Muscle of leg (tissue), 11 donors: ENCODE data around the gene SERINC3. TPM values are rescaled to one million over a fixed set of nuclear protein-coding genes. Genes with fewer than 3 reads are reported as not detected.

ENCODE experiments used
- DNase-seq: peaks from one replicate; pipeline ENCODE4 v3.0.0; 2013
- H3K27ac ChIP-seq: one replicate; pipeline ENCODE4 v1.5.1; 2013; ENCODE audit warnings: mild to moderate bottlenecking, low read length, control low read depth
- H3K27me3 ChIP-seq: one replicate; pipeline ENCODE4 v1.6.1; 2013; ENCODE audit warnings: low read length; ENCODE audit not compliant: control insufficient read depth, insufficient read depth
- H3K36me3 ChIP-seq: one replicate; pipeline ENCODE4 v1.6.1; 2013; ENCODE audit warnings: low read length; ENCODE audit not compliant: control insufficient read depth, insufficient read depth
- H3K4me1 ChIP-seq: one replicate; pipeline ENCODE4 v1.6.1; 2013; ENCODE audit warnings: low read length; ENCODE audit not compliant: control insufficient read depth, insufficient read depth
- H3K4me3 ChIP-seq: one replicate; pipeline ENCODE4 v1.5.1; 2013; ENCODE audit warnings: low read length, control low read depth
- H3K9me3 ChIP-seq: replicated peaks from 2 replicates; pipeline ENCODE4 v1.6.1; 2013; ENCODE audit warnings: low read depth, low read length; ENCODE audit not compliant: control insufficient read depth
- WGBS: methylation state at CpG from one replicate; pipeline ENCODE4 v1.1.5; 2013; ENCODE audit warnings: missing lambda C conversion rate; ENCODE audit not compliant: insufficient coverage; 5-methylcytosine and 5-hydroxymethylcytosine counted together
- polyA plus RNA-seq, 8 donors: library from polyadenylated mRNA; unstranded; fragments of 120-200 nt; gene quantifications; one replicate each; pipeline versions ENCODE4 v1.2.1 to v1.2.3, GENCODE V29; 2013; ENCODE audit warnings: inconsistent platforms in 1 of 8, low replicate concordance in 1 of 8; ENCODE audit not compliant: insufficient read length in 8 of 8, insufficient read depth in 1 of 8
- total RNA-seq: library from RNA; stranded (reverse); fragments of 120-200 nt; gene quantifications from one replicate; pipeline ENCODE4 v1.2.4, GENCODE V29; 2013

SERINC3 gene
- total and polyA plus RNA-seq, 9 donors: 27.5 to 50.0 (median 43.0) TPM

- Histone ChIP-seq H3K4me3 (no peak overlapping the region), H3K9me3 (no peaks in the 10 kb centered on the region), H3K4me1 (no peaks in the 10 kb centered on the region), H3K27ac (no peak overlapping the region), H3K27me3 (no peaks in the 10 kb centered on the region), H3K36me3 (peaks cover 61% of the 10 kb centered on the region)
- WGBS: no CpG with 5 or more reads among the region's 2 CpGs
- DNase-seq: no peak
These were observed 36.1 kb downstream of the SERINC3 start for GRCh38 chr20:44485830-44486198.

GRCh38 chr20:44485078-44485829 is 36.6 kb downstream of the SERINC3 start:
- Histone ChIP-seq H3K9me3 (no peaks in the 10 kb centered on the region), H3K4me1 (no peaks in the 10 kb centered on the region), H3K4me3 (no peak overlapping the region), H3K27me3 (no peaks in the 10 kb centered on the region), H3K27ac (no peak overlapping the region), H3K36me3 (peaks cover 63% of the 10 kb centered on the region)
- 92% methylated on average over 2 of the region's 7 CpGs for WGBS
- DNase-seq: no peak

GRCh38 chr20:44483112-44483511 is 38.8 kb downstream of the SERINC3 start:
- Histone ChIP-seq H3K36me3 (peaks cover 49% of the 10 kb centered on the region), H3K9me3 (no peaks in the 10 kb centered on the region), H3K4me3 (no peak overlapping the region), H3K27ac (no peak overlapping the region), H3K27me3 (no peaks in the 10 kb centered on the region), H3K4me1 (no peaks in the 10 kb centered on the region)
- DNase-seq: no peak
- WGBS: 84% methylated on average over 4 of the region's 5 CpGs

GRCh38 chr20:44481719-44482416 is 40.0 kb downstream of the SERINC3 start:
- Histone ChIP-seq H3K4me3 (no peak overlapping the region), H3K27ac (no peak overlapping the region), H3K36me3 (peaks cover 45% of the 10 kb centered on the region)

GRCh38 chr20:44480097-44480496 is 41.8 kb downstream of the SERINC3 start:
- Histone ChIP-seq H3K27ac (no peak overlapping the region), H3K27me3 (no peaks in the 10 kb centered on the region), H3K9me3 (no peaks in the 10 kb centered on the region), H3K4me3 (no peak overlapping the region), H3K36me3 (peaks cover 39% of the 10 kb centered on the region), H3K4me1 (peaks cover 9% of the 10 kb centered on the region)
- no peak for DNase-seq
- 93% methylated on average over 14 of the region's 18 CpGs for whole genome bisulfite sequencing

More at GRCh38 chr20:44481719-44482416, 40.0 kb downstream of the SERINC3 start:
- Histone ChIP-seq H3K27me3 (no peaks in the 10 kb centered on the region), H3K9me3 (no peaks in the 10 kb centered on the region), H3K4me1 (no peaks in the 10 kb centered on the region)
- no peak for DNase-seq
- 78% methylated on average over 2 of the region's 6 CpGs for WGBS

- WGBS: 78% methylated on average over 1 of the region's 5 CpGs
- H3K36me3 ChIP-seq: peaks cover 36% of the 10 kb centered on the region
- DNase-seq: no peak
These were observed 42.2 kb downstream of the SERINC3 start for GRCh38 chr20:44479643-44480042.

GRCh38 chr20:44478206-44478605 is 43.7 kb downstream of the SERINC3 start:
- DNase-seq: no peak
- no peaks in the 10 kb centered on the region for H3K9me3 ChIP-seq
- no peaks in the 10 kb centered on the region for H3K27me3 ChIP-seq
- peaks cover 10% of the 10 kb centered on the region for H3K4me1 ChIP-seq
- H3K27ac ChIP-seq: no peak overlapping the region
- H3K36me3 ChIP-seq: peaks cover 23% of the 10 kb centered on the region
- no peak overlapping the region for H3K4me3 ChIP-seq
- 59% methylated on average over 2 of the region's 6 CpGs for WGBS

More at GRCh38 chr20:44479643-44480042, 42.2 kb downstream of the SERINC3 start:
- Histone ChIP-seq H3K4me3 (no peak overlapping the region), H3K4me1 (peaks cover 10% of the 10 kb centered on the region), H3K27me3 (no peaks in the 10 kb centered on the region), H3K27ac (no peak overlapping the region), H3K9me3 (no peaks in the 10 kb centered on the region)

GRCh38 chr20:44477151-44477550 is 44.7 kb downstream of the SERINC3 start:
- WGBS: 100% methylated on average over 1 of the region's 3 CpGs
- Histone ChIP-seq H3K27me3 (no peaks in the 10 kb centered on the region), H3K27ac (no peak overlapping the region), H3K4me1 (peaks cover 10% of the 10 kb centered on the region), H3K4me3 (no peak overlapping the region), H3K9me3 (no peaks in the 10 kb centered on the region), H3K36me3 (peaks cover 20% of the 10 kb centered on the region)
- no peak for DNase-seq

GRCh38 chr20:44475694-44476560 is 45.9 kb downstream of the SERINC3 start, which contains the start of gene TTPAL:
TTPAL (plus strand) TSS chr20:44475874; CDS start chr20:44480000, 4,126 bp downstream.
- Histone ChIP-seq H3K4me1 (peaks cover 10% of the 10 kb centered on the region), H3K9me3 (no peaks in the 10 kb centered on the region), H3K4me3 (peak within 1 kb of the TSS; percentile 84), H3K27me3 (no peaks in the 10 kb centered on the region), H3K27ac (peak within 1 kb of the TSS; percentile 73), H3K36me3 (peaks cover 12% of the 10 kb centered on the region)
- WGBS: 3% methylated on average over 49 of the region's 55 CpGs
- DNase-seq: peak; percentile 92

- H3K4me3 ChIP-seq: peak overlapping the region; percentile 84
- H3K36me3 ChIP-seq: peaks cover 6% of the 10 kb centered on the region
- H3K4me1 ChIP-seq: peaks cover 10% of the 10 kb centered on the region
- H3K27ac ChIP-seq: no peak overlapping the region
- WGBS: 0% methylated on average over 2 of the region's 2 CpGs
- no peaks in the 10 kb centered on the region for H3K9me3 ChIP-seq
- no peaks in the 10 kb centered on the region for H3K27me3 ChIP-seq
- DNase-seq: peak; percentile 12
These were observed 46.5 kb downstream of the SERINC3 start for GRCh38 chr20:44475372-44475693.
